22Rv1 (cell line): ENCODE measurements around the gene CPNE5.

Source experiments
- ZFX ChIP-seq: fragments of 450-650 bp; IDR thresholded peaks from 2 replicates; pipeline ENCODE4 v1.6.1; 2017; ENCODE audit warnings: antibody characterized with exemption, borderline replicate concordance
- TF ChIP-seq, protein P1 (sequence below): fragments of 450-650 bp; IDR thresholded peaks from 2 replicates; pipeline ENCODE4 v1.5.1; 2017; ENCODE audit warnings: mild to moderate bottlenecking

DNA sequence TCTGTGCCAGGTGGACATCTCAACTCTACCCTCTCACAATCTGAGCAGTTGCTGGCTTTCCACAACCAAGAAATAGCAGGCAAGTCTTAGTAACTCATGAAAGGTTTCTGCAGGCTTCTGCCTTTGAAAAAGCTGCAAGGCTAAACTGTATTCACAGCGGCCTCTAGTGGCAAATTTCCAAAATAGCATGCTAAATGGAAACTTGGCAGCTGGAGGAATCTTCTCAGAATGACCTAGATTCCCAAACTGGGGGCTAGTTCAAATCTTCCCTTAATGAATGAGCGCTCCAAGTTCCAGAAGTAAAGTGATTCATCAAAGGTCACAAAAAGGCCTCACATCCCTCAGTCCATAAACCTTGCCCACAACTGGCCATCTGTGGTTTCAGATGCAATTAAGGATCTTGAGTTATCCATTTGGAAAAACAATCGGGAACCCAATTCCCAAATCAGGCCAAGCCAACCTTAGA lies 11.9 kb upstream of the CPNE5 start:
- TF ChIP-seq, protein P1, sequence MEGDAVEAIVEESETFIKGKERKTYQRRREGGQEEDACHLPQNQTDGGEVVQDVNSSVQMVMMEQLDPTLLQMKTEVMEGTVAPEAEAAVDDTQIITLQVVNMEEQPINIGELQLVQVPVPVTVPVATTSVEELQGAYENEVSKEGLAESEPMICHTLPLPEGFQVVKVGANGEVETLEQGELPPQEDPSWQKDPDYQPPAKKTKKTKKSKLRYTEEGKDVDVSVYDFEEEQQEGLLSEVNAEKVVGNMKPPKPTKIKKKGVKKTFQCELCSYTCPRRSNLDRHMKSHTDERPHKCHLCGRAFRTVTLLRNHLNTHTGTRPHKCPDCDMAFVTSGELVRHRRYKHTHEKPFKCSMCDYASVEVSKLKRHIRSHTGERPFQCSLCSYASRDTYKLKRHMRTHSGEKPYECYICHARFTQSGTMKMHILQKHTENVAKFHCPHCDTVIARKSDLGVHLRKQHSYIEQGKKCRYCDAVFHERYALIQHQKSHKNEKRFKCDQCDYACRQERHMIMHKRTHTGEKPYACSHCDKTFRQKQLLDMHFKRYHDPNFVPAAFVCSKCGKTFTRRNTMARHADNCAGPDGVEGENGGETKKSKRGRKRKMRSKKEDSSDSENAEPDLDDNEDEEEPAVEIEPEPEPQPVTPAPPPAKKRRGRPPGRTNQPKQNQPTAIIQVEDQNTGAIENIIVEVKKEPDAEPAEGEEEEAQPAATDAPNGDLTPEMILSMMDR, result peak; percentile 90
- TF ChIP-seq ZFX, result no peak
